Ovary (tissue), 9 donors: ENCODE measurements around the gene MBP. TPM values are rescaled to one million over a fixed set of nuclear protein-coding genes. Genes with fewer than 3 reads are reported as not detected.
A peak's percentile ranks its signal among the peaks of the same experiment; 100 is the strongest.

Experiments used
- DNase-seq, 5 donors: peaks; one replicate each; pipeline ENCODE4 v3.0.0-alpha.2; 2019 to 2020
- H3K27ac ChIP-seq, 2 donors: fragments of 200-600 bp; one replicate each; pipeline versions ENCODE4 v1.5.1 to v1.8.0; 2019 to 2022
- H3K27me3 ChIP-seq: fragments of 200-600 bp; one replicate; pipeline ENCODE4 v1.8.0; 2022
- H3K36me3 ChIP-seq: fragments of 200-600 bp; sonication (generic); one replicate; pipeline ENCODE4 v1.5.1; 2019
- H3K4me1 ChIP-seq: one replicate; pipeline ENCODE4 v1.8.1; 2013; ENCODE audit warnings: mild to moderate bottlenecking, moderate library complexity; ENCODE audit not compliant: insufficient read depth
- H3K4me3 ChIP-seq: fragments of 200-600 bp; sonication (generic); one replicate; pipeline ENCODE4 v1.5.1; 2017
- H3K9me3 ChIP-seq, 2 donors: fragments of 200-600 bp in 1 of 2; sonication (generic) in 1 of 2; one replicate each; pipeline versions ENCODE4 v1.5.1 to v1.8.1; 2013 to 2019; ENCODE audit warnings: mild to moderate bottlenecking in 1 of 2, moderate library complexity in 1 of 2
- CTCF ChIP-seq, 3 donors: fragments of 450-650 bp in 2 of 3; fragments of 200-600 bp in 1 of 3; IDR thresholded peaks; one replicate each; pipeline versions ENCODE4 v1.5.1 to v1.8.0; 2016 to 2022; ENCODE audit warnings: antibody characterized with exemption in 3 of 3, mild to moderate bottlenecking in 1 of 3
- EP300 ChIP-seq: sonication (generic); formaldehyde crosslinking; IDR thresholded peaks from one replicate; pipeline ENCODE4 v1.6.1; 2017; ENCODE audit warnings: antibody characterized with exemption
- POLR2A ChIP-seq: fragments of 450-650 bp; IDR thresholded peaks from one replicate; pipeline ENCODE4 v1.6.1; 2017; ENCODE audit warnings: antibody characterized with exemption, mild to moderate bottlenecking, moderate library complexity
- WGBS, 3 donors: extraction: QIAGEN DNeasy Blood & Tissue Kit in 1 of 3; methylation state at CpG; one replicate each; pipeline versions ENCODE4 v1.1.5 to v1.1.7; 2013 to 2017; 5-methylcytosine and 5-hydroxymethylcytosine counted together
- intact Hi-C, 4 donors: fragments of 100-400 bp; cut with DNase I; formaldehyde crosslinking; loops; one replicate each; pipeline versions ENCODE4 v1.11.0 to v1.15.1; 2022 to 2023
- polyA plus RNA-seq, 2 donors: library from polyadenylated mRNA; stranded (reverse); fragments of 200-250 nt in 1 of 2; fragments of 350-450 nt in 1 of 2; fragmentation: Illumina TruSeq in 1 of 2; extraction: RNeasy Lipid Tissue Mini Kit (QIAGEN cat#74804) in 1 of 2; gene quantifications; one replicate each; pipeline ENCODE4 v1.2.3, GENCODE V29; 2013 to 2014
- total RNA-seq, 7 donors: library from RNA; depleted of rRNA in 2 of 7; stranded (reverse); fragments of >200 nt in 2 of 7; fragmentation: NEBNext Ultra II Directional in 3 of 7; extraction: Animal tissue kit (Norgen Biotek cat#: 25700) in 3 of 7; gene quantifications; one replicate each; pipeline versions ENCODE4 v1.1.0 to v1.2.4, GENCODE V29; 2016 to 2023
- donor health status: DM: no; HTN: no; CAD: no; lungs with moderate emphysema.
- donor health status: DM: no; HTN: no; CAD: no.
- donor health status: Bipolar disorder and iron deficiency.
- donor health status: DM: yes; HTN: yes; CAD: no.
- donor health status: DM: no; HTN: no; CAD: no.
- donor health status: DM: yes; HTN: yes; CAD: no.

The MBP gene
- total and polyA plus RNA-seq, 9 donors = 7.1 to 38.2 (median 23.2) TPM

DNA sequence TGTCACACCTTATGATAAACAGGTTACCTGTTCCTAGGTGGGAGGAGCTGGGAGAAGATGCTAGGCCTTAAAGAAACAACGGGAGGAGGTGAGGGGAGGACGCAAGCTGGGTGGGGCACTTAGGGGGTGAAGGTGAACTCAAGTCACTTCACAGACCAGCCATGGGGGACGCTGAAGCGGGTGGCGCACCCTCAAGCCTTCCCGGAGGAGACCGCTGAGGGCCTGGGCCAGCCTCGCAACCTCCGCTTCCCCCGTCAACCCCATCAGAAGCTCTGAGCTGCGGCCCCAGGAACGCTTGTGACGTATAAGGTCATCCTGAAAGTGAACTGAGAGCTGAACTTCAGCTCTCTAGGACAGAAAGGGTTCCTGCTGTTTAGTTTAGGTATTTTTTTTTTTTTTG is 133.5 kb downstream of the MBP start:
- Histone ChIP-seq H3K27ac (no peak overlapping the region), H3K4me1 (no peaks in the 10 kb centered on the region), H3K9me3 (no peaks in the 10 kb centered on the region), H3K36me3 (no peaks in the 10 kb centered on the region), H3K27me3 (no peaks in the 10 kb centered on the region), H3K4me3 (no peak overlapping the region)
- no peak for TF ChIP-seq POLR2A
- TF ChIP-seq EP300 = no peak
- TF ChIP-seq CTCF (IDR thresholded peaks at IDR 0.05) = no peak
- intact Hi-C loops = loop anchor here in 1 of 4 donors (5.0 kb wide), 2 partner anchors 58 to 213 kb away; no protein-coding TSS in a partner anchor
- WGBS, 3 donors = 86 to 88% (median 88%) methylated on average over 13 of the region's 13 CpGs
- peak in 1 of 5 donors; percentile 23 for DNase-seq

GRCh38 chr18:76997951-76998808 is 134.4 kb downstream of the MBP start:
- H3K27ac ChIP-seq = no peak overlapping the region
- intact Hi-C loops = loop anchor here in 1 of 4 donors (5.0 kb wide), 2 partner anchors 59 to 214 kb away; no protein-coding TSS in a partner anchor
- peak in 1 of 5 donors; percentile 22 for DNase-seq
- H3K4me3 ChIP-seq = no peak overlapping the region
- TF ChIP-seq POLR2A = no peak
- no peak for TF ChIP-seq CTCF (IDR thresholded peaks at IDR 0.05)
- no peak for TF ChIP-seq EP300
- no peaks in the 10 kb centered on the region for H3K4me1 ChIP-seq
- H3K36me3 ChIP-seq = no peaks in the 10 kb centered on the region
- no peaks in the 10 kb centered on the region for H3K27me3 ChIP-seq
- WGBS, 3 donors = 88 to 91% (median 91%) methylated on average over 38 of the region's 38 CpGs
- no peaks in the 10 kb centered on the region for H3K9me3 ChIP-seq

- Histone ChIP-seq H3K9me3 (no peaks in the 10 kb centered on the region), H3K27me3 (no peaks in the 10 kb centered on the region), H3K4me3 (no peak overlapping the region), H3K36me3 (no peaks in the 10 kb centered on the region), H3K4me1 (no peaks in the 10 kb centered on the region), H3K27ac (no peak overlapping the region)
- WGBS, 3 donors = 67 to 77% (median 71%) methylated on average over 7 of the region's 7 CpGs
- no peak for TF ChIP-seq EP300
- TF ChIP-seq CTCF (IDR thresholded peaks at IDR 0.05) = no peak
- TF ChIP-seq POLR2A = no peak
- DNase-seq = peak in 1 of 5 donors; percentile 5
- intact Hi-C loops = loop anchor here in 1 of 4 donors (5.0 kb wide), 2 partner anchors 61 to 216 kb away; no protein-coding TSS in a partner anchor
Measured at GRCh38 chr18:76996429-76996828, 136.2 kb downstream of the MBP start.

DNA sequence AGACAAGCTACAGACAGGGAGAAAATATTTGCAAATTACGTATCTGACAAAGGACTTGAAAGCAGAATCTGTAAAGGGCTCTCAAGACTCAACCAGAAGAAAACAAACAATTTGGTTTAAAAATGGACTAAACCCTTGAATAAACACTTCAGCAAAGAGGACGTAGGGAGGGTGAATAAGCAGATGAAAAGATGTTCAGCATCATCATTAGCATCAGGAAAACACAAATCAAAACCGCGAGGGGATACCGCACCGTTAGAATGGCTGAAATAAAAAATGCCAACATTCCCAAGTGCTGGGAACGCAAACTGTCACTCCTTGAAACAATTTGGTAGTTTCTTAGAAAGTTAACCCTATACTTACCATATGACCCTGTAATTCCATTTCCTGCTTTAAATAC is 136.7 kb downstream of the MBP start:
- no peak overlapping the region for H3K4me3 ChIP-seq
- no peaks in the 10 kb centered on the region for H3K9me3 ChIP-seq
- H3K36me3 ChIP-seq = no peaks in the 10 kb centered on the region
- H3K27me3 ChIP-seq = no peaks in the 10 kb centered on the region
- no peak overlapping the region for H3K27ac ChIP-seq
- DNase-seq = no peak
- intact Hi-C loops = loop anchor here in 1 of 4 donors (5.0 kb wide), 2 partner anchors 61 to 216 kb away; no protein-coding TSS in a partner anchor
- WGBS, 3 donors = 21 to 43% (median 35%) methylated on average over 7 of the region's 7 CpGs
- H3K4me1 ChIP-seq = no peaks in the 10 kb centered on the region
- no peak for TF ChIP-seq EP300
- no peak for TF ChIP-seq POLR2A
- no peak for TF ChIP-seq CTCF (IDR thresholded peaks at IDR 0.05)
